Progenitor cell of endocrine pancreas (in vitro differentiated cells): ENCODE measurements around the gene DNM3. TPM values are rescaled to one million over a fixed set of nuclear protein-coding genes. Genes with fewer than 3 reads are reported as not detected.

Experiments
- DNase-seq: peaks from one replicate; pipeline ENCODE4 v3.0.0; 2021; ENCODE audit warnings: low spot score; ENCODE audit not compliant: unreplicated experiment
- H3K27ac Mint-ChIP-seq: 2 replicates; pipeline ENCODE4 v1.8.0; 2021; ENCODE audit warnings: mild to moderate bottlenecking, moderate library complexity, mixed read lengths
- H3K27me3 Mint-ChIP-seq: 2 replicates; pipeline ENCODE4 v1.8.0; 2021; ENCODE audit warnings: mixed read lengths
- H3K36me3 Mint-ChIP-seq: 2 replicates; pipeline ENCODE4 v1.8.0; 2022; ENCODE audit warnings: mixed read lengths; ENCODE audit not compliant: insufficient read depth
- H3K4me1 Mint-ChIP-seq: 2 replicates; pipeline ENCODE4 v1.8.0; 2021; ENCODE audit warnings: low read depth, mixed read lengths
- H3K4me3 Mint-ChIP-seq: 2 replicates; pipeline ENCODE4 v1.8.0; 2021; ENCODE audit warnings: low read depth, mild to moderate bottlenecking, moderate library complexity, mixed read lengths
- H3K9me3 Mint-ChIP-seq: 2 replicates; pipeline ENCODE4 v1.8.0; 2021; ENCODE audit warnings: low read depth, mixed read lengths
- total RNA-seq: library from RNA; stranded (reverse); gene quantifications from 2 replicates; pipeline ENCODE4 v1.2.1, GENCODE V29; 2021
- TF ChIP-seq, protein P1 (sequence below): fragments of 200-600 bp; sonication (generic); IDR thresholded peaks from one replicate; pipeline ENCODE4 v1.5.0; 2021; ENCODE audit warnings: antibody characterized with exemption, mild to moderate bottlenecking; ENCODE audit not compliant: unreplicated experiment

DNM3 gene
- total RNA-seq, 1 donor from 2014 or later = 0.48 TPM

DNA sequence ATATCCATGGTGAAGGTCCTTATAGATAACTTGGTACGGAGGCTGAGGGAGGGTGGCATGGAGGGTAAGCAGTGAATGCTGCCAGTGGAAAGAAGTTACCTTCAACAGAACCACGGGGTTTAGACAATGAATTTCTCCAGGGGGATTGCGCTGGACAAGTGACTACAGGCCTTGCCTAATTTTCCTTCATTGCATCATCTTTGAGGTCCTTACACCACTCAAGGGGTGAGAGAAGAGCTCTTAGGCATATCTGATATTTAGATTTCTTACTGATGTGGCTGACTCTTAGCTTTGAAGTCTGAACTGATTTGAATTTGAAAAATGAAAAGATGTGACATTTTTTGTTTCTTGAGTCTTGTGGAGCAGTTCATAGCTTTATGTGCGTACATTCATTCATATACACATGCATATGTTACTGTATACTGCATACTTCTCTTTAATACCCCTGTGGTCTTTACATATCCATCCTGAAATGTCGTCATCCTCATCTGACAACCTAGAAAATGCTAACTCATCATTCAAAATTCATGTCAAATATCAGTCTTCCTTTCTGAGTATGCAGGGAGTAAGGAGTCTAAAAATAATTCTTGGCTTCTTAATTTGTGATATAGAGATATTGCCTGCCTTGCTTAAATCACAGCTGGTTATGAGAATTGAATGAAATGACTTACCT, 63.6 kb downstream of the DNM3 start:
- Mint-ChIP-seq H3K4me1 (no peaks in the 10 kb centered on the region), H3K27me3 (no peaks in the 10 kb centered on the region), H3K36me3 (no peaks in the 10 kb centered on the region), H3K9me3 (no peaks in the 10 kb centered on the region), H3K4me3 (no peak overlapping the region), H3K27ac (no peak overlapping the region)
- no peak for DNase-seq
- TF ChIP-seq, protein P1, sequence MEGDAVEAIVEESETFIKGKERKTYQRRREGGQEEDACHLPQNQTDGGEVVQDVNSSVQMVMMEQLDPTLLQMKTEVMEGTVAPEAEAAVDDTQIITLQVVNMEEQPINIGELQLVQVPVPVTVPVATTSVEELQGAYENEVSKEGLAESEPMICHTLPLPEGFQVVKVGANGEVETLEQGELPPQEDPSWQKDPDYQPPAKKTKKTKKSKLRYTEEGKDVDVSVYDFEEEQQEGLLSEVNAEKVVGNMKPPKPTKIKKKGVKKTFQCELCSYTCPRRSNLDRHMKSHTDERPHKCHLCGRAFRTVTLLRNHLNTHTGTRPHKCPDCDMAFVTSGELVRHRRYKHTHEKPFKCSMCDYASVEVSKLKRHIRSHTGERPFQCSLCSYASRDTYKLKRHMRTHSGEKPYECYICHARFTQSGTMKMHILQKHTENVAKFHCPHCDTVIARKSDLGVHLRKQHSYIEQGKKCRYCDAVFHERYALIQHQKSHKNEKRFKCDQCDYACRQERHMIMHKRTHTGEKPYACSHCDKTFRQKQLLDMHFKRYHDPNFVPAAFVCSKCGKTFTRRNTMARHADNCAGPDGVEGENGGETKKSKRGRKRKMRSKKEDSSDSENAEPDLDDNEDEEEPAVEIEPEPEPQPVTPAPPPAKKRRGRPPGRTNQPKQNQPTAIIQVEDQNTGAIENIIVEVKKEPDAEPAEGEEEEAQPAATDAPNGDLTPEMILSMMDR = no peak

DNA sequence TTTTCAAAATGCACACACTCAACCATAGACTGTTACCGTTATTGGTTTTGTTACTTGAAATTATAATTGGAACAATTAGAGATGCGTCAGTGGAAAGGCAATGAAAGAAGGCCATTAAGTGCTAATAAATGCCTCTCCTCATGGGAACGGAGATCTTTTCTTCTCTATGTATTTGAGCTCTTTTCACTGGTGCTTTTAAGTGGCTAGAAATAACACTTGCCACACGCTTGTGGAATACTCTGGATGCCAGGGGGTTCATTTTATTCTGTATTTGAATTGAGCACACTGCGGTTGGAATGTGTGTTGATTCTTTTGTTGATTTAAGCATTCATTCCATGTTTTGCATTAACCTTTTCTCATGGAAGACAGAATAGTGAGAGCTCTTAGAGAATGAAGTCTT, 68.4 kb downstream of the DNM3 start:
- Mint-ChIP-seq H3K9me3 (no peaks in the 10 kb centered on the region), H3K27ac (no peak overlapping the region), H3K4me1 (no peaks in the 10 kb centered on the region), H3K4me3 (no peak overlapping the region), H3K27me3 (no peaks in the 10 kb centered on the region), H3K36me3 (no peaks in the 10 kb centered on the region)
- TF ChIP-seq, protein P1 = no peak
- no peak for DNase-seq

DNA sequence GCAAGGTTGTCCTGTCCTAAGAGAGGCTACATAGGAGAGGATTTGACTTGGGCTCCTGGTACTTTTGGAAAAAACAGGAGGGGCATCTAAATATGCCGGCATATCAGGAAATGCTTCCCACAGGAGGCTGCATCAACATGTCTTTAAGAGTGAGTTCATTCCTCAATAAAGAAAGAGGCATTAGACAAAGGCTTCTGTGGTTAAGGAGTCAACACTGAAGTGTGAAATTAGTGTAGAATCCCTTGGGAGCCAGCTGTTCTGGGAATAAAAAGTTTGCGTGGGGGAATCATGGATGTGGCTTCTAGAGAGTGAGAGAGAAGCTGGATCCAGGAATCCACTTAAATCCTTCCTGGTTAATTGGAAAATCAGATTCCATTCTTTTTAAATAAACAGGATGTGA, 69.5 kb downstream of the DNM3 start:
- TF ChIP-seq, protein P1 = no peak
- no peaks in the 10 kb centered on the region for H3K27me3 Mint-ChIP-seq
- no peaks in the 10 kb centered on the region for H3K4me1 Mint-ChIP-seq
- no peak overlapping the region for H3K27ac Mint-ChIP-seq
- no peaks in the 10 kb centered on the region for H3K36me3 Mint-ChIP-seq
- no peaks in the 10 kb centered on the region for H3K9me3 Mint-ChIP-seq
- DNase-seq = no peak
- H3K4me3 Mint-ChIP-seq = no peak overlapping the region

DNA sequence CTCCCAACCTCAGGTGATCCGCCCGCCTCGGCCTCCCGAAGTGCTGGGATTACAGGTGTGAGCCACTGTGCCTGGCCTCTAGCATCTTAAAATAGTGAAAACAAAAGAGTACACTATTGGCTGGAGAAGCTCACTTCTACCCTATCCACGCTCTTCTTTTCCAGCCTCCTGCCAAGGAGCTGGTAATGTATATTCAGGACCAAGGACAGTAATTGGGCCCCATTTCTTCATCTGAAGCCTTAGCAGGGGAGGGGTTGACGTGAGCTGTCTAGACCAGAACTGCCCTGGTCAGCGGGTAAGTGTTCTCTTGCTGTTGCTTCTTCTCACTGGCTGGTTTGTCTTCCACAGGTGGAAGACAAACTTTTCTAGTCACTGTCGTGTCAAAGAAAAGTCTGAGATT, 70.2 kb downstream of the DNM3 start:
- no peak for DNase-seq
- H3K9me3 Mint-ChIP-seq = no peaks in the 10 kb centered on the region
- no peaks in the 10 kb centered on the region for H3K4me1 Mint-ChIP-seq
- TF ChIP-seq, protein P1 = no peak
- no peak overlapping the region for H3K27ac Mint-ChIP-seq
- H3K27me3 Mint-ChIP-seq = no peaks in the 10 kb centered on the region
- no peak overlapping the region for H3K4me3 Mint-ChIP-seq
- H3K36me3 Mint-ChIP-seq = no peaks in the 10 kb centered on the region

DNA sequence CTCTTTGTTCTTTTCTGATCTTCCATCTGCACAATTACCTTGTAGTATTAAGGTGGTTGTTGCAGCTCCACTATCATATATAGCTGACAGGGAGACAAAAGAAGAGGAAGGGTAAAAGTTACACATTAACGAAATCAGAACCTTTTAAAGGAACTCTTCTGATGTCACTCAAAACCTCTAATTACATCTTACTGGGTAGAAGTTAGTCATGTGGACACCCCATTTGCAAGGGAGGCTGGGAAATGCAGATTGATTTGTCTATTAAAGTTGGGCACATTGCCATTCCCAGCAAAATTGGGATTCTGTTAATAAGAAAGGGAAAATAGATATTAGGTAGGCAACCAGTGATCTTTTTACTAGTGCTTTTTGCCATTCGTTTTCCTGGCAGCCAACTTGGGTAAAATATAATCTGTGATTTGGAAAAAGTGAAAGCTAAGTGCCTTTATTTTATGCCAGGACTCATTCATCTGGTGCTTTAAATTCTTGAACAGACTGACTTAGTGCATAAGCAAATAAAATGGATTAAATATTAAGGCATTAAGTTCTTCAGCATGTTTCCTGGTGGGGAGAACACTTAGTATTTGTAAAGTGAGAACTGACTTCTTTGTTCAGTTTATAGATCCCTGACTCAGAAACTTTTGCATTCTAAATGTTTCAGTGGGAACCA, 71.3 kb downstream of the DNM3 start:
- Mint-ChIP-seq H3K36me3 (no peaks in the 10 kb centered on the region), H3K27me3 (no peaks in the 10 kb centered on the region), H3K4me1 (no peaks in the 10 kb centered on the region), H3K27ac (no peak overlapping the region), H3K9me3 (no peaks in the 10 kb centered on the region), H3K4me3 (no peak overlapping the region)
- TF ChIP-seq, protein P1 = no peak
- DNase-seq = no peak
